ENCODE measurements around the gene AKAP1. TPM values are rescaled to one million over a fixed set of nuclear protein-coding genes. Genes with fewer than 3 reads are reported as not detected.
"Not testable (repeated sequence)": the region's sequence is repeated elsewhere in the genome, so short reads cannot be mapped to it uniquely, and the experiment has no call there.

AKAP1 gene
- total RNA-seq, 4 donors from 2014 or later, result 22.6 to 51.9 (median 33.3) TPM

DNA sequence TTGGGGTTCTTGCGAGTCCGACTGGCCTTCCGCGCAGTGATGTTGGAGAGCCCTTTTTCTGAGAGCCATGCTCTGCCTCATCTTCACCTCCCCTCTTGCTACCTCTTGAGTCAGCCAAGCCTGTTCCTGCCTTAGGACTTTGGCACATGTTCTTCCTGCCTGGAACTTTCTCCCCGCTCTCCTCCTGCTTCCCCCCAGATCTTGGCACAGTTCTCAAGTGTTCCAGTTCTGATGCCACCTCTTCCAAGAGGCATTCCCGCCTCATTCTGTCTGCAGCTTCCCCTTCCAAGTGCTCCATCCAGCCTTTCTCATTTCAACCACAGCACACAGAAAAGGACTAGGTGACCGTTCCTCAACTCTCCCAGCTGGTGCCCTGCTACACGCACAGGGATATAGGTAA lies 7.7 kb downstream of the AKAP1 start:
- DNase-seq, result no peak
- TF ChIP-seq POLR2A (IDR thresholded peaks at IDR 0.05), result no peak
- TF ChIP-seq, protein P1, sequence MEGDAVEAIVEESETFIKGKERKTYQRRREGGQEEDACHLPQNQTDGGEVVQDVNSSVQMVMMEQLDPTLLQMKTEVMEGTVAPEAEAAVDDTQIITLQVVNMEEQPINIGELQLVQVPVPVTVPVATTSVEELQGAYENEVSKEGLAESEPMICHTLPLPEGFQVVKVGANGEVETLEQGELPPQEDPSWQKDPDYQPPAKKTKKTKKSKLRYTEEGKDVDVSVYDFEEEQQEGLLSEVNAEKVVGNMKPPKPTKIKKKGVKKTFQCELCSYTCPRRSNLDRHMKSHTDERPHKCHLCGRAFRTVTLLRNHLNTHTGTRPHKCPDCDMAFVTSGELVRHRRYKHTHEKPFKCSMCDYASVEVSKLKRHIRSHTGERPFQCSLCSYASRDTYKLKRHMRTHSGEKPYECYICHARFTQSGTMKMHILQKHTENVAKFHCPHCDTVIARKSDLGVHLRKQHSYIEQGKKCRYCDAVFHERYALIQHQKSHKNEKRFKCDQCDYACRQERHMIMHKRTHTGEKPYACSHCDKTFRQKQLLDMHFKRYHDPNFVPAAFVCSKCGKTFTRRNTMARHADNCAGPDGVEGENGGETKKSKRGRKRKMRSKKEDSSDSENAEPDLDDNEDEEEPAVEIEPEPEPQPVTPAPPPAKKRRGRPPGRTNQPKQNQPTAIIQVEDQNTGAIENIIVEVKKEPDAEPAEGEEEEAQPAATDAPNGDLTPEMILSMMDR (IDR thresholded peaks at IDR 0.05), result no peak
- intact Hi-C loops (cut with DNase I), result loop anchor here (10.0 kb wide), 1 partner anchor 88 kb away; no protein-coding TSS in a partner anchor
- H3K4me3 ChIP-seq, result no peak overlapping the region
- no peaks in the 10 kb centered on the region for H3K9me3 ChIP-seq
- no peaks in the 10 kb centered on the region for H3K27me3 ChIP-seq
- peaks cover 17 to 81% (median 46%) of the 10 kb centered on the region in 3 donors for H3K4me1 ChIP-seq
- H3K27ac ChIP-seq, result peak overlapping the region; percentile 25 to 99 (median 82)
- H3K36me3 ChIP-seq, result no peaks in the 10 kb centered on the region
- 60 to 64% methylated on average over 8 of the region's 8 CpGs for WGBS, 2 donors

DNA sequence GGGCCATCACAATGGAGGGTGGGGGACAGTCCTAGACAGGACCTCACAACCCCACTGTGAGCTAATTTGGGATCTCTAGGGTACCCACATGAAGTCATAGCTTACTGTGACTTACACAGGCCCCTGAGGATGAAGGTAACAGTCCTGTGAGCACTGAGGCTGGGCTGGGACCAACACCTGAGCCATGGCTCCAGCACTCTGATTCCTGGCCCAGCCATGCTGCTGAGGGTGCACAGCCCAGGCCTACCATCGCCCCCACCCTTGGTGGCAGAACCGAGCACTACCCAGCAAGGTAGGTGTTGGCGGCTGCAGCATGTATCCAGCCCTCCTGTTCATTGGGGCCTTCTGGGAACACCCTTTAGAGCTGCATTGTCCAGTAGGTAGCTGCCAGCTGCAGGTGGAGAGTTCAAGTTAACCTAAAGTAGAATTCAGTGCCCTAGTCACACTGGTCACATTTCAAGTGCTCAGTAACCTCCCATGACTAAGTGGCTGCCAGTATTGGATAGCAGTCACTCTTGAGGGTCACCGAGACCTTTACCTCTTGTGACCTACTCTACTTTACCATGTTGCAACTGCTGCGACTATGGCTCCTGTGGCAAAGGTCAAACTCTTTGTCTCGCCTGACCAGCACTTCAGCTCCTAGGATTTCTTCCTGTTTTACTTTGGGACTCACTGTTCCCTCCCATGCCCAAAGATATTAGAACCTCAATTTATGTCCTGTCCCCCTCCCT lies 11.6 kb downstream of the AKAP1 start:
- peaks cover 7 to 81% (median 29%) of the 10 kb centered on the region in 3 donors for H3K4me1 ChIP-seq
- H3K27ac ChIP-seq, result peak overlapping the region in 3 of 4 donors; percentile 48 to 74 (median 64)
- no peak for DNase-seq
- TF ChIP-seq POLR2A (IDR thresholded peaks at IDR 0.05), result no peak
- TF ChIP-seq, protein P1 (IDR thresholded peaks at IDR 0.05), result no peak
- H3K36me3 ChIP-seq, result no peaks in the 10 kb centered on the region
- no peaks in the 10 kb centered on the region for H3K9me3 ChIP-seq
- WGBS, 2 donors, result 94 to 100% methylated on average over 3 to 5 of the region's 6 CpGs
- no peak overlapping the region for H3K4me3 ChIP-seq
- no peaks in the 10 kb centered on the region for H3K27me3 ChIP-seq
- intact Hi-C loops (cut with DNase I), result loop anchor here (10.0 kb wide), 1 partner anchor 92 kb away; no protein-coding TSS in a partner anchor

DNA sequence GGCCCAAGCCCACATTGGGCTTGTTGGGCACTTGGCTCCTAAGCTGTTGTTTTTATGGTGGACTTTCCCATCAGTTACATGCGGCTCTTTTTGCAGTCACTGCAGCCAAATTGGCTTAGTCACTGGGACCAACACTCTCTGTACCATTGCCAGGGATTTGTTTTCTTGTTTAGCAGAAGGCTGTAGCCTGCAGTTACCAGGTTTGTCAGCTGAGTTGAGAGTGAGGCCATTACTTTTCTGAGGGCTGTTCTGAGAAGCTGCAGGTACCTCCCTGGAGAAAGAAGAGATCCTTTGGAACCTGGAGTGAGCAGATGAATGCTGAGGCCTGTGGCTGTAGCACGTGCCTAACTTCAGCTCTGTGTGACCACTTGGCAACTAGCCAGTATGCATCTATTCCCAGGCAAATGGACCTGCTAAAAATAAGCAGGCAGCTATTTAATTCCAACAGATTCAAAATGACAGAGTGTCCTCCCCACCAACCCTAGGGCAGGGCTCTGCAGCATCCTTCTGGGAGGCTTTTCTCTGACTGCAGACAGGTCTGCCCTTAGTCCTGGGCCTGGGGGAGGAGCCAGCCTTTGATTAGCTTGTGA lies 12.9 kb downstream of the AKAP1 start:
- Histone ChIP-seq H3K27ac (peak overlapping the region in 3 of 4 donors; percentile 48 to 74 (median 64)), H3K4me1 (peaks cover 0 to 78% (median 18%) of the 10 kb centered on the region in 3 donors), H3K4me3 (no peak overlapping the region), H3K27me3 (no peaks in the 10 kb centered on the region), H3K9me3 (no peaks in the 10 kb centered on the region), H3K36me3 (no peaks in the 10 kb centered on the region)
- intact Hi-C loops (cut with DNase I), result loop anchor here (10.0 kb wide), 1 partner anchor 93 kb away; no protein-coding TSS in a partner anchor
- 33 to 43% methylated on average over 1 to 2 of the region's 2 CpGs for WGBS, 2 donors
- no peak for DNase-seq
- TF ChIP-seq, protein P1 (IDR thresholded peaks at IDR 0.05), result no peak
- no peak for TF ChIP-seq POLR2A (IDR thresholded peaks at IDR 0.05)

DNA sequence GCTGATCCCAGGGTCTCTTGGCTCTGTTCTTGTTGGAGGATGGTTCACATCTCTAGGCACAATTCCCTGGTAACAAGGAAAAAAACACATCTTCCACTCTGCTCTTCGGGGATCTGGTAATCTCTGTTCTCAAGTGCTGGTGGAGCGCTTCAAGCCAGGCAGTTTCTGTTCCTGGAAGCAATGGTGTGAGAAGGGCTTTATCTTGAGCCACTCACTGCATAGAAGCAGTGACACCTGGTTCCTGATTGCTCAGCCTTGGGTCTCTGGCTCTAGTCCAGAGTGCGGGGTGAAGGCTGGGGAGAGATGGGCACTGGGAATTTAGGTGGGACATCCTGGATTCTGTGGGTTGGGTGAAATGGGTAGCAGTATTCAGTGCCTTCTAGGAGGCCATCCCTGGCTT lies 14.1 kb downstream of the AKAP1 start:
- Histone ChIP-seq H3K4me1 (peaks cover 0 to 73% (median 14%) of the 10 kb centered on the region in 3 donors), H3K27ac (peak overlapping the region in 3 of 4 donors; percentile 41 to 64 (median 48)), H3K4me3 (no peak overlapping the region), H3K9me3 (no peaks in the 10 kb centered on the region), H3K36me3 (no peaks in the 10 kb centered on the region), H3K27me3 (no peaks in the 10 kb centered on the region)
- 77% methylated on average over 2 of the region's 3 CpGs; no CpG with 5 or more reads in 1 of the 2 donors for WGBS, 2 donors
- TF ChIP-seq, protein P1 (IDR thresholded peaks at IDR 0.05), result no peak
- no peak for TF ChIP-seq POLR2A (IDR thresholded peaks at IDR 0.05)
- no peak for DNase-seq
- intact Hi-C loops (cut with DNase I), result loop anchor here (10.0 kb wide), 1 partner anchor 94 kb away; no protein-coding TSS in a partner anchor

DNA sequence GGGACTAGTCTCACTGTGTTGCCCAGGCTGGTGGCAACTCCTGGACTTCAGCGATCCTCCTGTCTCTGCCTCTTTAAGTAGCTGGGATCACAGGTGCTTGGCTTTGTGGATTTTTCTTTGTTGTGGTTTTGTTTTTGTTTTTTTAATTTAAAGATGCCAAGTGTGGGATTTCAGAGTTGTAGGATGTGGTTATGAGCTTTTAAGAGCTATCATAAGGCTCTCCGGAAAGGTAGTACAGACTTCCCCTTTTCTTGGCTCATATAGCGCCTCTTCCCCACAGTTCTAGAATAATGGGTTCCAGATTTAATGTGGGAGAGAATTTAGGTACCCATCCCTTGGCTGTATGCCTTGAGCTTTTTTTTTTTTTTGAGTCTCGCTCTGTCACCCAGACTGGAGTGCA lies 17.1 kb downstream of the AKAP1 start:
- DNase-seq, result no peak
- Histone ChIP-seq H3K4me3 (no peak overlapping the region), H3K27ac (no peak overlapping the region), H3K4me1 (peaks cover 2 to 68% (median 17%) of the 10 kb centered on the region in 3 donors), H3K36me3 (peaks cover 0 to 19% (median 0%) of the 10 kb centered on the region in 3 donors), H3K27me3 (no peaks in the 10 kb centered on the region), H3K9me3 (no peaks in the 10 kb centered on the region)
- no peak for TF ChIP-seq POLR2A (IDR thresholded peaks at IDR 0.05)
- TF ChIP-seq, protein P1 (IDR thresholded peaks at IDR 0.05), result no peak
- intact Hi-C loops (cut with DNase I), result no loop called here
- 74 to 80% methylated on average over 4 of the region's 4 CpGs for WGBS, 2 donors

DNA sequence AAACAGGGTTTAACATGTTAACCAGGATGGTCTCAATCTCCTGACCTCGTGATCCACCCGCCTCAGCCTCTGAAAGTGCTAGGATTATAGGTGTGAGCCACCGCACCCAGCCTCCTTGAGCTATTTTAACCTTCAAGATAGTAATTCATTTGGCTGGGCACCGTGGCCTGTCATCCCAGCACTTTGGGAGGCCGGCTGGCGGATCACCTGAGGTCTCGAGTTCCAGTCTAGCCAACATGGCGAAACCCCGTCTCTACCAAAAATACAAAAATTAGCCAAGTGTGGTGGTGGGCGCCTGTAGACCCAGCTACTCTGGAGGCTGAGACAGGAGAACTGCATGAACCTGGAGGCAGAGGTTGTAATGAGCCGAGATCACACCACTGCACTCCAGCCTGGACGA lies 17.6 kb downstream of the AKAP1 start:
- H3K4me3 ChIP-seq; H3K27me3 ChIP-seq; intact Hi-C loops (cut with DNase I); DNase-seq; H3K9me3 ChIP-seq; H3K27ac ChIP-seq: not testable (repeated sequence)
- peaks cover 4 to 68% (median 15%) of the 10 kb centered on the region in 3 donors for H3K4me1 ChIP-seq
- 90% methylated on average over 3 to 8 of the region's 12 CpGs for WGBS, 2 donors
- H3K36me3 ChIP-seq, result peaks cover 0 to 19% (median 0%) of the 10 kb centered on the region in 3 donors
